ENCODE measurements around the gene OLIG2.

GRCh38 chr21:32994305-32994704 is 31.4 kb upstream of the OLIG2 start:
- TF ChIP-seq CTCF (IDR thresholded peaks at IDR 0.05): no peak
- no peak for TF ChIP-seq POLR2A (IDR thresholded peaks at IDR 0.05)
- TF ChIP-seq POLR2AphosphoS5 (IDR thresholded peaks at IDR 0.05; ENCODE audit: insufficient read depth in 1 of 2, low read depth in 1 of 2): no peak

Measured in vagina (tissue), 2 donors.